AG10803 (cell line): ENCODE data around the gene ENPP7.

ENCODE experiments used
- DNase-seq: peaks from one replicate; pipeline ENCODE4 v3.0.0; 2010; ENCODE audit warnings: low read depth
- H3K4me3 ChIP-seq: 2 replicates; pipeline ENCODE4 v1.5.1; 2011; ENCODE audit warnings: mild to moderate bottlenecking, low read length, control low read depth
- TF ChIP-seq, protein P1 (sequence below): conservative IDR thresholded peaks from 2 replicates; pipeline ENCODE4 v1.5.1; 2011; ENCODE audit warnings: mild to moderate bottlenecking, low read length, control low read depth, inconsistent platforms

Gene ENPP7, protein sequence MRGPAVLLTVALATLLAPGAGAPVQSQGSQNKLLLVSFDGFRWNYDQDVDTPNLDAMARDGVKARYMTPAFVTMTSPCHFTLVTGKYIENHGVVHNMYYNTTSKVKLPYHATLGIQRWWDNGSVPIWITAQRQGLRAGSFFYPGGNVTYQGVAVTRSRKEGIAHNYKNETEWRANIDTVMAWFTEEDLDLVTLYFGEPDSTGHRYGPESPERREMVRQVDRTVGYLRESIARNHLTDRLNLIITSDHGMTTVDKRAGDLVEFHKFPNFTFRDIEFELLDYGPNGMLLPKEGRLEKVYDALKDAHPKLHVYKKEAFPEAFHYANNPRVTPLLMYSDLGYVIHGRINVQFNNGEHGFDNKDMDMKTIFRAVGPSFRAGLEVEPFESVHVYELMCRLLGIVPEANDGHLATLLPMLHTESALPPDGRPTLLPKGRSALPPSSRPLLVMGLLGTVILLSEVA

DNA sequence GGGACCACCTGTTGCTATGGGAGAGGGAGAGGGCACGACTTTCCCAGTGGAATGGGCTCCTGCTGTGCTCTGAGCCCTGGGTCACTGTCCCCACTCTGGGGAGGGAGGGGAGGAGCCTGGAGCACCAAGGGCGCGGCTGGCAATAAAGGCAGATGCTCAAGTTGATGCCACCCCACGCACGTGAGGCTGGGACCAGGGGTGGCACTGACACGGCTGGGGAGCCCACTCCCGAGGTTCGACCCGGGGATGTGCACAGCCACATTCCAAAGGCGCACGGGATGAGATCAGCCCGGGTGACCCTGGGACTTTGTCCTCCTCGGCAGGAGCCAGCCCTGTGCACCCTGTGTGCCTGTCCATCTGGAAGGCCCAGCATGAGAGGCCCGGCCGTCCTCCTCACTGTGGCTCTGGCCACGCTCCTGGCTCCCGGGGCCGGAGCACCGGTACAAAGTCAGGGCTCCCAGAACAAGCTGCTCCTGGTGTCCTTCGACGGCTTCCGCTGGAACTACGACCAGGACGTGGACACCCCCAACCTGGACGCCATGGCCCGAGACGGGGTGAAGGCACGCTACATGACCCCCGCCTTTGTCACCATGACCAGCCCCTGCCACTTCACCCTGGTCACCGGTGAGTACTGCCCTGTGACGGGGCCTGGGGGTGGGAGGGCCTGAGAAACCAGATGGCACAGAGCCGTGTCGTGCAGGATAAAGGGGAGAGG, at the start of gene ENPP7:
ENPP7 (plus strand) TSS at position 175 of the 715 bp plus-strand sequence; CDS start at position 372, 197 bp downstream.
- DNase-seq, result no peak
- TF ChIP-seq, protein P1, sequence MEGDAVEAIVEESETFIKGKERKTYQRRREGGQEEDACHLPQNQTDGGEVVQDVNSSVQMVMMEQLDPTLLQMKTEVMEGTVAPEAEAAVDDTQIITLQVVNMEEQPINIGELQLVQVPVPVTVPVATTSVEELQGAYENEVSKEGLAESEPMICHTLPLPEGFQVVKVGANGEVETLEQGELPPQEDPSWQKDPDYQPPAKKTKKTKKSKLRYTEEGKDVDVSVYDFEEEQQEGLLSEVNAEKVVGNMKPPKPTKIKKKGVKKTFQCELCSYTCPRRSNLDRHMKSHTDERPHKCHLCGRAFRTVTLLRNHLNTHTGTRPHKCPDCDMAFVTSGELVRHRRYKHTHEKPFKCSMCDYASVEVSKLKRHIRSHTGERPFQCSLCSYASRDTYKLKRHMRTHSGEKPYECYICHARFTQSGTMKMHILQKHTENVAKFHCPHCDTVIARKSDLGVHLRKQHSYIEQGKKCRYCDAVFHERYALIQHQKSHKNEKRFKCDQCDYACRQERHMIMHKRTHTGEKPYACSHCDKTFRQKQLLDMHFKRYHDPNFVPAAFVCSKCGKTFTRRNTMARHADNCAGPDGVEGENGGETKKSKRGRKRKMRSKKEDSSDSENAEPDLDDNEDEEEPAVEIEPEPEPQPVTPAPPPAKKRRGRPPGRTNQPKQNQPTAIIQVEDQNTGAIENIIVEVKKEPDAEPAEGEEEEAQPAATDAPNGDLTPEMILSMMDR, result no peak
- no peak within 1 kb of the TSS for H3K4me3 ChIP-seq

DNA sequence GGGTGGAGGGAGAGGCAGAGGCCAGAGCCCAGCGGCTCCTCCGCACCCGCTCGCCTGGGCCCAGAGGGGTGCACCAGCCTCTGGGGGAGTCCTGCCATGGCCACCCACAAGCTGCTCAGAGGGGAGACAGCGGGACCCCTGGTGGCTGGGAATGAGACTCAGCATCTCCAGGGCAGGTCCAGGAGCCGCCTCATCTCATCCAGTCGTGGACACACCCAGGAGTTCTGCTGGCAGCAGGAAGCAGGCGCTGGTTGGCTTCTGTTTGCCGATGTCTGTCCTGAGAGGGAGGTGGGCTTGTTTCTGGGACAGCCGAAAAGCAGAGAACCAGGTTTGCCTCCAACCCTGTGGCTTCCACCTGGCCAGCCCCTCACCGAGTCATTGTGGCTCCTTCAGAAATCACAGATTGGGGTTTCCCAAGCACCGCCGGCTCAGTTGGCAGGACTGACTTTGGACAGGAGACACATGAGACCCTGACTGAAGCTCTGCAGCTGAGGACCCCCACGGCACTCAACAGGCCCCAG, 49.6 kb upstream of the ENPP7 start:
- DNase-seq, result no peak
- TF ChIP-seq, protein P1, result no peak
- no peak overlapping the region for H3K4me3 ChIP-seq

DNA sequence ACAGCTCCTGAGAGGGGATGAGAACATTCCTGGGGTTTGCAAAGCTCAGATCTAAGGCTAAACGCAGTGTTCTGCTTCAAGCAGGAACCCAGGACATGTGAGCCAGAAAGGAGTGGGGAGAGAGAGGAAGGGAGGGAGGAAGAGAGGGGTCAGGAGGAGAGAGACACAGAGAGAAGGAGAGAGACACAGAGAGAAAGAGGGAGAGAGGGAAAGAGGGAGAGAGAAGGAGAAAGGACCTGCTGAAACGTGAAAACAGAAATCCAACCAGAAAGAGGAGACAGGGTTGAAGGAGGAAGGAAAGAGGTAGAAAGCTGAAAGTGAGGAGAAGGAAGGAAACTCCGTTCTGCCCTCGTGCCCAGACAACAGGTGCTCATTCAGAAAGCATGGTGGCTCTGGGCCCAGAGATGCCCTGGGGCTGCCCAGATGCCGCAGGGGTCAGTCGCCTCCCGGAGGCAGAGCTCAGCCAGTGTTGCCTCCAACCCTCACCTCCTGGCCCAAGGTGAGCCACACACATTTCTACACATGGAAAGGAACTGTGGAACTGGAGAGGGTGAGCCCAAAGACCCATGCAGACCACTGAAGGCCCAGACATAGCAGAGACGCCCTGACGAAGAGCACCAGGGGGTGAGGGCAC, 49.0 kb upstream of the ENPP7 start:
- DNase-seq, result no peak
- TF ChIP-seq, protein P1, result no peak
- no peak overlapping the region for H3K4me3 ChIP-seq

DNA sequence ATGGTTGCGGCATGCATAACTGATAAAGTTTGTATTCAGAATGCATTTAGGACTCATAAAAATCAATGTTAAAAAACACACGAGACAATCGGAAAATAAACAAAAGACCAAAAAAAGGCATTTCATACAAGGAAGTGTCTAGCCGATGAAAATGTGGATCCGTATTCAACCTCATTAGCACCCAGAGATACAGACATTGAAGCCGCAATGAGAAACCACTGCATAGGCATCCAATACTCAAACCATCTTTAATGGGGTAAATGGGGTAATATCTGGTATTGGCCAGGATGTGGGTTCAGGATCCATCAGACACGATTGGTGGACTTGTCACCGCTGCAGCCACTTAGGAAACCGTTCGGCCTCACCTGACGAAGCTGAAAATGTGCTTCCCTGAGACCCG, 47.4 kb upstream of the ENPP7 start:
- TF ChIP-seq, protein P1, result no peak
- H3K4me3 ChIP-seq, result no peak overlapping the region
- DNase-seq, result no peak

DNA sequence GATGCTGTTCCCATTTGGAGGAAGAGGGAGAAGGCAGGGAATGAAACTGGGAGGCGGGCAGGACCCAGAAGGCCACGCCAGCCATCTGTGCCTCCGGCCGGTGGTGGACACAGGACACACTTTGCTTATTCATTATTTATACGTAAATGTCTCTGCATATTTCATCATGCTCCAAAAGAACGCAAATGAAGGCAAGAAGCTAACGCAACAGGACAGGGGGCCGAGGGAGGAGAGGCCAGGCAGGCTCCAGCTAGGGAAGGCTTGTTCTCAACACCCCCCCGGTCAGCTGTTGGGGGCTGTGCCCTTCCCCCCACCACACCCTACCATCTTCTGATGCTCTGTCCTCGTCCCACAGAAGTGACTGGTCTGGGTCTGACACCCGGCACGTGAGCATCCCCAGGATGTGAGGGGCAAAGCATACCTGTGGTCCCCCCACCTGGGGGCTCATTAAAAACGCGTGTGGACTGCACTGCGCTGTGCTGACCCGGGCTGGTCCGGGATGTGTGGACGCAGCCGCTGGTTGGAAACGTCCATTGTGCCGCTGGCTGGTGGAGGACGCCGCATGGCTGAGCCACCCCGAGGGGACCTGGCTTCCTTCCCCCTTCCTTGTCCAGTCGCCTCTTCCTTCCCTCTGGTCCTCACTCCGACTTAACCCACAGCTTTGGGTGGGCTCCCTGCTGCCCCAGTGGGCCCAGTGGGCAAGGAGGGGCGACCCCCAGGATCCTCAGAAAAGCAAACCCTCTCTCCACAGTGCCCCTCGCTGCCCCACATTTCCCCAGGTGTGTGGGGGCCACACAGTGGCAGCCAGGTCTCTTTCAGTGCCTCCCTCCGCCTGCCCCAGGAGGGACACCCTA, 46.4 kb upstream of the ENPP7 start:
- peak; percentile 12 for DNase-seq
- H3K4me3 ChIP-seq, result no peak overlapping the region
- TF ChIP-seq, protein P1, result no peak

DNA sequence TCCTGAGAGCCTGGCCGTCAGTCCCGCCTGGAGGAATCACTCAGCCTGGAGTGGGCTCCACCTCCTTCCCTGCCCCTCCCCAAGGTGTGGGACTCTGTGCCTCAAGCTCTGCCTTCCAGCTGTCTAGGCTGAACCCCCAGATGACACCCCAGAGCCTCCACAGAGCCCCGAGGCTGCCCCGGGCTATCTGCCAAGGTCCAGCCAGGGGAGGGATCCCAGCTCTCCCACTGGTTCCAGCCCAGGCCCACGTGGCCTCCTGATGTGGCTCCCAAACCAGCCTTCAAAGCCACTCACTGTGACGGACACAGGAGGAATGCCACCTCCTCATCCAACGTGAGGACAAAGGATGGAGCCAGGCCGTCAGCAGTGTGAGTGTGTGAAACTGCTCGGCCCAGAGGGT, 45.6 kb upstream of the ENPP7 start:
- no peak for DNase-seq
- no peak overlapping the region for H3K4me3 ChIP-seq
- TF ChIP-seq, protein P1, result no peak
